ENCODE data around the gene PCDHA2. TPM values are rescaled to one million over a fixed set of nuclear protein-coding genes. Genes with fewer than 3 reads are reported as not detected.

Gene PCDHA2
- total and polyA plus RNA-seq, 2 of the 8 experiments (the other 6 are each of a cell fraction or from before 2014, with no cell fraction given) = 0.86 to 1.9 TPM

GRCh38 chr5:140806834-140807775, 12.5 kb downstream of the PCDHA2 start, which contains the start of gene PCDHA4:
Gene PCDHA4, plus strand, starts transcription at chr5:140807068.
- no peaks in the 10 kb centered on the region for H3K23me2 ChIP-seq (ENCODE audit: low read depth, low read length)
- H4K91ac ChIP-seq (replicated peaks; ENCODE audit: insufficient read length, low read length) = no peak within 1 kb of the TSS
- no peaks in the 10 kb centered on the region for H3K27me3 ChIP-seq (replicated peaks in 1 of 4; ENCODE audit: control insufficient read depth in 3 of 4, extremely low read depth in 1 of 4, insufficient read depth in 3 of 4, low read length in 3 of 4)
- no peaks in the 10 kb centered on the region for H3K79me1 ChIP-seq (ENCODE audit: low read depth, low read length)
- H3K4me3 ChIP-seq (ENCODE audit: extremely low read depth in 1 of 4, insufficient read depth in 2 of 4, low read depth in 3 of 4, low read length in 4 of 4) = peak within 1 kb of the TSS; percentile 80 to 88 (median 85)
- ChIA-PET CTCF (ENCODE audit: partially characterized antibody) (interaction anchor here (0.6 to 5.5 kb wide), 49 partner anchors 9 to 757 kb away, joined by 3 to 59 read pairs (median 4); partner anchors contain the start of genes PCDHA1, PCDHA10, PCDHA11 and PCDHA12), POLR2A (ENCODE audit: partially characterized antibody) (interaction anchor here (0.6 to 2.1 kb wide), 8 partner anchors 10 to 233 kb away, joined by 3 to 8 read pairs (median 3); partner anchors contain the start of genes PCDHA1, PCDHA2 and PCDHA6)
- no peaks in the 10 kb centered on the region for H4K20me1 ChIP-seq (replicated peaks in 1 of 2; ENCODE audit: control insufficient read depth in 1 of 2, insufficient read depth in 2 of 2, low read length in 2 of 2)
- peak within 1 kb of the TSS; percentile 55 to 59 for H3K4me2 ChIP-seq (ENCODE audit: insufficient read depth in 1 of 2, low read depth in 2 of 2, low read length in 2 of 2)
- H3K79me2 ChIP-seq (ENCODE audit: control insufficient read depth in 1 of 2, insufficient read depth in 2 of 2, low read length in 2 of 2) = no peaks in the 10 kb centered on the region
- H3K27ac ChIP-seq (ENCODE audit: low read depth, low read length) = peak within 1 kb of the TSS; percentile 31; the same call in 1 of the 2 replicates
- H3K56ac ChIP-seq (replicated peaks; ENCODE audit: insufficient read length, low read depth, low read length) = no peak within 1 kb of the TSS
- H3K4ac ChIP-seq (replicated peaks; ENCODE audit: insufficient read length, low read depth, low read length) = no peak within 1 kb of the TSS
- H2BK120ac ChIP-seq (replicated peaks; ENCODE audit: low read depth, low read length) = no peak within 1 kb of the TSS
- 5% methylated on average over 36 of the region's 47 CpGs; no CpG with 5 or more reads in 1 of the 2 experiments for WGBS, 2 experiments (ENCODE audit: extremely low coverage in 1 of 2, insufficient coverage in 1 of 2, insufficient read length in 1 of 2, insufficient replicate concordance in 2 of 2, low coverage in 1 of 2, low lambda C conversion rate in 2 of 2, missing lambda C conversion rate in 1 of 2)
- DNase-seq (ENCODE audit: low read depth in 1 of 2, low spot score in 2 of 2) (peak in 1 of 2 experiments; percentile 94), FAIRE-seq (peak; percentile 93)
- peak within 1 kb of the TSS; percentile 81 for H3K18ac ChIP-seq (ENCODE audit: extremely low read depth, low read length)
- H2BK12ac ChIP-seq (ENCODE audit: low read depth, low read length) = no peak within 1 kb of the TSS
- no peak within 1 kb of the TSS for H3K23ac ChIP-seq (ENCODE audit: insufficient read length)
- peaks cover 0 to 13% of the 10 kb centered on the region in 2 experiments; a peak in 2 of 4 replicates for H3K9me3 ChIP-seq (ENCODE audit: insufficient read depth in 2 of 2, low read depth in 1 of 2, low read length in 1 of 2)
- H2BK20ac ChIP-seq (ENCODE audit: low read length) = no peak within 1 kb of the TSS
- H2AK5ac ChIP-seq (ENCODE audit: low read depth, low read length) = no peak within 1 kb of the TSS
- no peak within 1 kb of the TSS for H3K14ac ChIP-seq (ENCODE audit: insufficient read length)
- H4K8ac ChIP-seq (ENCODE audit: extremely low read depth, insufficient read depth, low read length) = no peak within 1 kb of the TSS
- H2BK5ac ChIP-seq (ENCODE audit: low read depth, low read length) = no peak within 1 kb of the TSS
- H3K4me1 ChIP-seq (replicated peaks in 1 of 4; ENCODE audit: control insufficient read depth in 3 of 4, insufficient read depth in 4 of 4, low read length in 3 of 4) = no peaks in the 10 kb centered on the region
- H4K5ac ChIP-seq (ENCODE audit: insufficient read length, low read depth, low read length) = peak within 1 kb of the TSS; percentile 28
- H2BK15ac ChIP-seq (ENCODE audit: low read length) = no peak within 1 kb of the TSS
- H2AFZ ChIP-seq (ENCODE audit: low read length) = peak within 1 kb of the TSS; percentile 95
- peak within 1 kb of the TSS; percentile 75 to 90 (median 84) for H3K9ac ChIP-seq (replicated peaks in 1 of 4; ENCODE audit: extremely low read depth in 1 of 4, low read depth in 3 of 4, low read length in 3 of 4)
- H3K36me3 ChIP-seq (ENCODE audit: control insufficient read depth in 2 of 4, insufficient read depth in 4 of 4, low read length in 3 of 4) = peaks cover 0 to 12% (median 0%) of the 10 kb centered on the region in 4 experiments; a peak in 3 of 8 replicates
- TF ChIP-seq SP1 (IDR thresholded peaks at IDR 0.05; ENCODE audit: low read depth, low read length) (no peak), ATF2 (IDR thresholded peaks at IDR 0.05; ENCODE audit: low read length) (0 out of 2 replicates have a peak, but pooled peaks have one; percentile 31), KDM4A (IDR thresholded peaks at IDR 0.05; ENCODE audit: low read depth, low read length, severe bottlenecking) (peak; percentile 75), CTBP2 (IDR thresholded peaks at IDR 0.05; ENCODE audit: borderline replicate concordance, insufficient read depth, insufficient read length, low read length) (no peak), E2F6 (IDR thresholded peaks at IDR 0.05) (no peak), JUND (IDR thresholded peaks at IDR 0.05; ENCODE audit: low read length) (no peak), PHF8 (conservative IDR thresholded peaks at IDR 0.05; ENCODE audit: low read depth, low read length) (peak; percentile 66), POLR2A (IDR thresholded peaks at IDR 0.05; ENCODE audit: control extremely low read depth in 1 of 2, low read depth in 2 of 2, low read length in 2 of 2) (peak in 1 of 2 experiments; percentile 59; a peak in 2 of 3 replicates)
